ENCODE results near the gene KCNJ13. TPM values are rescaled to one million over a fixed set of nuclear protein-coding genes. Genes with fewer than 3 reads are reported as not detected.

KCNJ13 gene
- 1 to 10 TPM in 1 of 2 donors, not detected in 1; 1.8 TPM for total RNA-seq
- polyA plus RNA-seq, result not detected
- long read RNA-seq, donor 1, partial matches to known transcripts, result 0 of 5 reads
- long read RNA-seq, donor 1, other reads (novel, unspliced or antisense), result 0 of 5 reads
- long read RNA-seq, donor 2, partial matches to known transcripts, result 0 of 2 reads
- long read RNA-seq, donor 2, other reads (novel, unspliced or antisense), result 0 of 2 reads
- long read RNA-seq, donor 3, result 0 reads
- long read RNA-seq, donor 4, result 0 reads
- long read RNA-seq, donor 5, partial matches to known transcripts, result 0 of 4 reads
- long read RNA-seq, donor 5, other reads (novel, unspliced or antisense), result 0 of 4 reads

- WGBS, 2 donors, result 69 to 81% methylated on average over 1 of the region's 1 CpG
- Histone ChIP-seq H3K27ac (ENCODE audit: low read depth in 1 of 2, low read length in 1 of 2) (no peak within 1 kb of the TSS), H3K36me3 (ENCODE audit: control insufficient read depth in 4 of 4, insufficient read depth in 4 of 4, low read length in 4 of 4) (peaks cover 3 to 7% (median 4%) of the 10 kb centered on the region in 4 donors), H3K4me3 (no peak within 1 kb of the TSS), H3K9me3 (ENCODE audit: control insufficient read depth in 4 of 4, insufficient read depth in 3 of 4, low read length in 3 of 4) (no peaks in the 10 kb centered on the region), H3K27me3 (ENCODE audit: control insufficient read depth in 3 of 3, insufficient read depth in 3 of 3, low read length in 2 of 3) (no peaks in the 10 kb centered on the region), H3K9ac (ENCODE audit: insufficient read depth in 1 of 2, low read length in 2 of 2) (no peak within 1 kb of the TSS), H3K4me1 (ENCODE audit: control insufficient read depth in 5 of 5, insufficient read depth in 5 of 5, low read length in 5 of 5) (peaks cover 0 to 3% (median 0%) of the 10 kb centered on the region in 5 donors)
- TF ChIP-seq CTCF (IDR thresholded peaks at IDR 0.05; ENCODE audit: control extremely low read depth, extremely low read depth), result no peak
- ATAC-seq (ENCODE audit: insufficient read depth, low FRiP score) (no peak), DNase-seq (peak; percentile 34 to 63 (median 35))
Observed at GRCh38 chr2:232776435-232776834, at the start of gene KCNJ13. TSS of gene KCNJ13 (minus strand) at chr2:232776565. CDS start at chr2:232771362, 5,203 bp downstream.

GRCh38 chr2:232817756-232818155 is 41.4 kb upstream of the KCNJ13 start:
- peaks cover 21 to 50% (median 40%) of the 10 kb centered on the region in 4 donors for H3K36me3 ChIP-seq (ENCODE audit: control insufficient read depth in 4 of 4, insufficient read depth in 4 of 4, low read length in 4 of 4)
- no peaks in the 10 kb centered on the region for H3K9me3 ChIP-seq (ENCODE audit: control insufficient read depth in 4 of 4, insufficient read depth in 3 of 4, low read length in 3 of 4)
- peaks cover 0 to 4% (median 0%) of the 10 kb centered on the region in 5 donors for H3K4me1 ChIP-seq (ENCODE audit: control insufficient read depth in 5 of 5, insufficient read depth in 5 of 5, low read length in 5 of 5)
- H3K9ac ChIP-seq (ENCODE audit: insufficient read depth in 1 of 2, low read length in 2 of 2), result no peak overlapping the region
- no peaks in the 10 kb centered on the region for H3K27me3 ChIP-seq (ENCODE audit: control insufficient read depth in 3 of 3, insufficient read depth in 3 of 3, low read length in 2 of 3)
- DNase-seq, result no peak
- no peak for TF ChIP-seq CTCF (IDR thresholded peaks at IDR 0.05; ENCODE audit: control extremely low read depth, extremely low read depth)
- no peak overlapping the region for H3K4me3 ChIP-seq
- no peak overlapping the region for H3K27ac ChIP-seq (ENCODE audit: low read depth in 1 of 2, low read length in 1 of 2)
- ATAC-seq (ENCODE audit: insufficient read depth, low FRiP score), result no peak
- 81 to 85% methylated on average over 3 of the region's 3 CpGs for WGBS, 2 donors

GRCh38 chr2:232816657-232817056 is 40.3 kb upstream of the KCNJ13 start:
- ATAC-seq (ENCODE audit: insufficient read depth, low FRiP score), result peak; percentile 27
- peaks cover 21 to 50% (median 40%) of the 10 kb centered on the region in 4 donors for H3K36me3 ChIP-seq (ENCODE audit: control insufficient read depth in 4 of 4, insufficient read depth in 4 of 4, low read length in 4 of 4)

More at GRCh38 chr2:232816657-232817056, 40.3 kb upstream of the KCNJ13 start:
- TF ChIP-seq CTCF (IDR thresholded peaks at IDR 0.05; ENCODE audit: control extremely low read depth, extremely low read depth), result no peak
- Histone ChIP-seq H3K4me1 (ENCODE audit: control insufficient read depth in 5 of 5, insufficient read depth in 5 of 5, low read length in 5 of 5) (peaks cover 0 to 4% (median 0%) of the 10 kb centered on the region in 5 donors), H3K27me3 (ENCODE audit: control insufficient read depth in 3 of 3, insufficient read depth in 3 of 3, low read length in 2 of 3) (no peaks in the 10 kb centered on the region), H3K9me3 (ENCODE audit: control insufficient read depth in 4 of 4, insufficient read depth in 3 of 4, low read length in 3 of 4) (no peaks in the 10 kb centered on the region), H3K4me3 (no peak overlapping the region), H3K9ac (ENCODE audit: insufficient read depth in 1 of 2, low read length in 2 of 2) (no peak overlapping the region), H3K27ac (ENCODE audit: low read depth in 1 of 2, low read length in 1 of 2) (no peak overlapping the region)
- DNase-seq, result no peak
- 21 to 42% methylated on average over 10 of the region's 10 CpGs for WGBS, 2 donors
